GM19467 (cell line): Measurements from ENCODE around the gene SPEN.
"Not testable (repeated sequence)": the region's sequence is repeated elsewhere in the genome, so short reads cannot be mapped to it uniquely, and the experiment has no call there.

Source experiments
- ATAC-seq: cut with Tn5 transposase; IDR thresholded peaks from one replicate; pipeline ENCODE4 v1.9.1; 2021; ENCODE audit warnings: mild to moderate bottlenecking, moderate library complexity; ENCODE audit not compliant: unreplicated experiment

SPEN gene

DNA sequence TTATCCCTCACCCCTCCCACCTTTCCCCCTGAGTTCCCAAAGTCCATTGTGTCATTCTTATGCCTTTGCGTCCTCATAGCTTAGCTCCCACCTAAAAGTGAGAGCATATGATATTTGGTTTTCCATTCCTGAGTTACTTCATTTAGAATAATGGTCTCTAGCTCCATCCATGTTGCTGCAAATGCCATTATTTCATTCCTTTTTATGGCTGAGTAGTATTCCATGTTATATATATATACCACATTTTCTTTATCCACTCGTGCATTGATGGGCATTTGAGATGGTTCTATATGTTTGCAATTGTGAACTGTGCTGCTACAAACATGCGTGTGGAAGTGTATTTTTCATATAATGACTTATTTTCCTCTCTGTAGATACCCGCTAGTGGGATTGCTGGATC, 130.4 kb downstream of the SPEN start:
- not testable (repeated sequence) for ATAC-seq

DNA sequence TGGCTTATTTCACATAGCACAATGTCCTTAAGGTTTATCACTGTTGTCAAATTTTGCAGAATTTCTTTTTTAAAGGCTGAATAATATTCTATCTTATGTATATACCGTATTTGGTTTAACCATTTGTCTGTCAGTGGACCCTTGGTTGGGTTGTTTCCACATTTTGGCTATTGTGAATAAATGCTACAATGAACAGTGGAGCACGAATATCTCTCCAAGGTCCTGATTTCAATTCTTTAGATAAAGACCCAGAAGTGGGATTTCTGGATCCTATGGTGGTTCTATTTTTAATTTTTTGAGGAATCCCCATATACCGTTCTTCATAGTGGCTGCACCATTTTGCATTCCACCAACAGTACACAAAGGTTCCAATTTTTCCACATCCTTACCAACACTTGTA, 134.2 kb downstream of the SPEN start:
- ATAC-seq: no peak

DNA sequence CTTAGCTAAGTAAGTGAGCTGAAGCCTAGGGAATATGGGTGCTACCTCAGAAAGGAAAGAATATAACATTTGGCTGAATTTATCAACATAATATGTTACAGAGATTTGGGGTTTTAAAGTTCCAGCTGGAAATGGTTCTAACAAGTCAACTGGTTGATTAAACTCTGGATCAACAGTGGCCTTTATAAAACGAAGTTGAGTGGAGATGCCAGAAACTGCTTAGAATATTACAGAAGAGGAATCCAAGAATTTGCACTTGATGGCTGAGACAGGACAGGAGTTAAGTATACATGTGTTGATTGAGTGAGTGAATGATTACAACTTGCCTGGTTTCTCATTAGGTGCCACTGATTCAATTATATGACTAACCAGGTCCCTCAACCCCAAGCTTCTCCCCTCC, 135.8 kb downstream of the SPEN start:
- ATAC-seq: no peak

DNA sequence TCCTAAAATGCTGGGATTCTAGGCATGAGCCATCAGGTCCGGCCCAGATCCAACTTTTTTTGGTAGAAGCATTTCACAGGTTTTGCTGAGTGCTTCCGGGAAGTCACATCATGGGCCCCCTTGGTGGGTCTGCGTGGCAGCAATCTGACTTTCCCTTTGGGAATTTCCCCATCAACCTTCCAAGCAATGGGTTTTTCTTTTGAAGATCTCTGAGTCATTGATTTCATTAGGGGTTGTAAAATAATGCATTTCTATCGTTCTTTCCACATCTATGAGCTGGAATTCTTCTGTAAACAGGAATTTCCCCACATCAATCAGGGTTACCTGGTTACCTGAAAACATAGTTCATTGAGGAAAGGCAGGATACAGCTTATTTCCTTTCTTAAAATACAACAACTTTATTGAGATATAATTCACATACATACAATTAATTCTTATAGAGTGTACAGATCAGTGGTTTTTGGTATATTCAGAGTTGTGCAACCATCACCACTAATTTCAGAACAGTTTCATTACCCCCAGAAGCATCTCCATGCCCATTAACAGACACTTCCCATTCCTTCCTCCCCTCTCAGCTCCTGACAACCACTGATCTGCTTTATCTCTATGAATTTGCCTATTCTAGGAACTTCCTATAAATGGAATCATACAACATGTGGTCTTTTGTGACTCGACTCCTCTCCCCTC, 138.2 kb downstream of the SPEN start:
- no peak for ATAC-seq

DNA sequence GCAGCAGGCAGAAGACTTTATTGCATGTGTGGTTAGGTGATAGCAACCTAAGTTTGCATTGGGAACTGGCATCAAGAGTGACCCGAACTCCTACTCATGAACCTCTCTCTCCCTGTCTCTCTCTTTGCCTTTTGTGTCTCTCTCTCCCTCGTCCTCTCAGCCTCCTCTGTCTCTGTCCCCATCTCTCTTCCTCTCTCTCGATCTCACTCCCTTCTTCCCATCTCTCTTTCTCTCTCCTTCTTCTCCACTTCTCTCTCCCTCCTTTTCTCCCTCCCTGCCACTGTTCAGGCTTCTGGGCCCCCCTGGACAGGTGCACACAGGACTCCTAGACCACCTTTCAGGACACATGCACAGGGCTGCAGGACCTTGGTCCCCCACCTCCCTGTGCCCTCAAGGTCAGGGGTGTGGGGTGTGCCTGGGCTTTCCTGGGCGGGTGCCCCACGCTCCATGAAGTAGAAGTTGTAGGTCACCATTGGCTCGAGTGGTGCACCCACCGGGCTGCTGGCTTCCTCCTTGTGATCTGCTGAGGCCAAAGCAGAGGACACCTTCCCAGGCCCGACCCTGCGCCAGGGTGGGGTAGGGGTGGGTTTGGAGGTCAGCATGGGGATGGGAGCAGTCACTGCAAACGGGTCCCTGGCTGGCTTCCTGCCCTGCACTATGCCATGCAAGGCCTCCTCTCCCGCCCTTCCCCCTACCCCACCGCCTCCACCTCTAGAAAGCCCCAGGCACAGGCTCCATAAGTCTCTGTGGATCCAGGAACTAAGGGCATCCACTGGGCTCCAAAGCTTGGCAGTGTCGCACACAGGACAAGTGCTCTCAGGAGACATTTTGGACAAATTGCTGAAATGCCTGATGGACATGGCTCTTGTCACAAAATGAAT, 141.6 kb downstream of the SPEN start:
- no peak for ATAC-seq

DNA sequence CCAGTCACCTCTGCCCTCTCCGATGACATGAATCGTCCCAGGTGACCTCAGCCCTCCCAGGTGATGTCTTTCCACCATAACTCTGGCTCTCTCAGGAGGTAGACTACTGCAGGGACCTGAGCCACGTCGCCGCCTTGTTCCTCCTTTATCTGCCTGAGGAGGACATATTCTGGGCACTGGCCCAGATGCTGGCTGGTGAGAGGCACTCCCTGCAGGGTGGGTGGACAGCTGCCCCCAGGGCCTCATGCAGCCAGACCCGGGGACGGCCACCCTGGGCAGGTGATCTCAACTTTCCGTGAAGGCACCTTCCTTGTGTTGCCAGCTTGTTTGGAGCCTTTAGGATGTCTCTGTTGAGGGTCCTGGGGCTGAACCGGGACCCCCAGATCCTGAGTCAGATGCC, 142.3 kb downstream of the SPEN start:
- ATAC-seq: no peak
